HG02642 (cell line): ENCODE measurements around the gene KLK2.

Experiments used
- ATAC-seq: cut with Tn5 transposase; IDR thresholded peaks from one replicate; pipeline ENCODE4 v1.9.1; 2021; ENCODE audit warnings: mild to moderate bottlenecking; ENCODE audit not compliant: unreplicated experiment, poor library complexity

KLK2 gene

DNA sequence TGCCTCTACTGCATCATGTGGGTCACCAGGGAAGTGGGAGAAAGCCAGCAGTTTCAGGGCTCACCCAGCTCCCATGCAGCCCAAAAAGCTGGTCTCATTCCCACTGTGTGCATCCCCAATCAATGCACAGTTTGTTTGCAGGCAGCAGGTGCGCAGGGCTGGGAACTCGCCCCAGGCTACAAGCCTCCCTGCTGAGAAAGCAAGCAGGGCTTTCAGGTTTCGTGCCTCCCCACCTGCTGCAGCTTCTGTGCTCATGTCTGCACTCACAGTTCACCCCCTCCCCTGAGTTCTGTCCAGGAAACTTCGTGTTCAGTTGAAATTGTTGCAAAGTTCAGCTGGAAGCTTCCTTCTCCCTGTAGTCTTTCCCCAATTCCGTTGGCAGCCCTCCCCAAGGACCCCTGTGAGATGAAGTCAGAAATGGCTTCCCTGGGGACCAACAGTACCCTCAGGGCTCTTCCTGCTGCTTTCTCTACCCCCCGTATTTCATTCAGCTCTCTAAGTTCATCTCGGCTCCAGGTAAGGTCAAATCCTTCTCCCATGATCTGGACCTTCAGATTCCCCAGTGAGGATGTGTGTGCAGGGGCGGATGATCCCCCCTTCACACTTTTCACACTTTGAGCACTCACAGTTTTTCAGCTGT lies 28.8 kb upstream of the KLK2 start:
- ATAC-seq: no peak

DNA sequence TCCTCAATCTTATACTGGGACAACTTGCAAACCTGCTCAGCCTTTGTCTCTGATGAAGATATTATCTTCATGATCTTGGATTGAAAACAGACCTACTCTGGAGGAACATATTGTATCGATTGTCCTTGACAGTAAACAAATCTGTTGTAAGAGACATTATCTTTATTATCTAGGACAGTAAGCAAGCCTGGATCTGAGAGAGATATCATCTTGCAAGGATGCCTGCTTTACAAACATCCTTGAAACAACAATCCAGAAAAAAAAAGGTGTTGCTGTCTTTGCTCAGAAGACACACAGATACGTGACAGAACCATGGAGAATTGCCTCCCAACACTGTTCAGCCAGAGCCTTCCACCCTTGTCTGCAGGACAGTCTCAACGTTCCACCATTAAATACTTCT lies 22.5 kb upstream of the KLK2 start:
- no peak for ATAC-seq

DNA sequence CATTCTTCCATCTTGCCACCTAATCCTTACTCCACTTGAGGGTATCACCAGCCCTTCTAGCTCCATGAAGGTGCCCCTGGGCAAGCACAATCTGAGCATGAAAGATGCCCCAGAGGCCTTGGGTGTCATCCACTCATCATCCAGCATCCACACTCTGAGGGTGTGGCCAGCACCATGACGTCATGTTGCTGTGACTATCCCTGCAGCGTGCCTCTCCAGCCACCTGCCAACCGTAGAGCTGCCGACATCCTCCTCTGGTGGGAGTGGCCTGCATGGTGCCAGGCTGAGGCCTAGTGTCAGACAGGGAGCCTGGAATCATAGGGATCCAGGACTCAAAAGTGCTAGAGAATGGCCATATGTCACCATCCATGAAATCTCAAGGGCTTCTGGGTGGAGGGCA lies 21.6 kb upstream of the KLK2 start:
- no peak for ATAC-seq

DNA sequence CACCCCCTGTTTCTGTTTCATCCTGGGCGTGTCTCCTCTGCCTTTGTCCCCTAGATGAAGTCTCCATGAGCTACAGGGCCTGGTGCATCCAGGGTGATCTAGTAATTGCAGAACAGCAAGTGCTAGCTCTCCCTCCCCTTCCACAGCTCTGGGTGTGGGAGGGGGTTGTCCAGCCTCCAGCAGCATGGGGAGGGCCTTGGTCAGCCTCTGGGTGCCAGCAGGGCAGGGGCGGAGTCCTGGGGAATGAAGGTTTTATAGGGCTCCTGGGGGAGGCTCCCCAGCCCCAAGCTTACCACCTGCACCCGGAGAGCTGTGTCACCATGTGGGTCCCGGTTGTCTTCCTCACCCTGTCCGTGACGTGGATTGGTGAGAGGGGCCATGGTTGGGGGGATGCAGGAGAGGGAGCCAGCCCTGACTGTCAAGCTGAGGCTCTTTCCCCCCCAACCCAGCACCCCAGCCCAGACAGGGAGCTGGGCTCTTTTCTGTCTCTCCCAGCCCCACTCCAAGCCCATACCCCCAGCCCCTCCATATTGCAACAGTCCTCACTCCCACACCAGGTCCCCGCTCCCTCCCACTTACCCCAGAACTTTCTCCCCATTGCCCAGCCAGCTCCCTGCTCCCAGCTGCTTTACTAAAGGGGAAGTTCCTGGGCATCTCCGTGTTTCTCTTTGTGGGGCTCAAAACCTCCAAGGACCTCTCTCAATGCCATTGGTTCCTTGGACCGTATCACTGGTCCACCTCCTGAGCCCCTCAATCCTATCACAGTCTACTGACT lies 18.4 kb upstream of the KLK2 start, which contains the start of gene KLK3:
Gene KLK3, plus strand, starts transcription at position 280 of the 775 bp plus-strand sequence. Its CDS starts 41 bp downstream, at position 321.
- no peak for ATAC-seq

DNA sequence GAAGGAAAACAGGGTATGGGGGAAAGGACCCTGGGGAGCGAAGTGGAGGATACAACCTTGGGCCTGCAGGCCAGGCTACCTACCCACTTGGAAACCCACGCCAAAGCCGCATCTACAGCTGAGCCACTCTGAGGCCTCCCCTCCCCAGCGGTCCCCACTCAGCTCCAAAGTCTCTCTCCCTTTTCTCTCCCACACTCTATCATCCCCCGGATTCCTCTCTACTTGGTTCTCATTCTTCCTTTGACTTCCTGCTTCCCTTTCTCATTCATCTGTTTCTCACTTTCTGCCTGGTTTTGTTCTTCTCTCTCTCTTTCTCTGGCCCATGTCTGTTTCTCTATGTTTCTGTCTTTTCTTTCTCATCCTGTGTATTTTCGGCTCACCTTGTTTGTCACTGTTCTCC lies 15.9 kb upstream of the KLK2 start:
- ATAC-seq: no peak

DNA sequence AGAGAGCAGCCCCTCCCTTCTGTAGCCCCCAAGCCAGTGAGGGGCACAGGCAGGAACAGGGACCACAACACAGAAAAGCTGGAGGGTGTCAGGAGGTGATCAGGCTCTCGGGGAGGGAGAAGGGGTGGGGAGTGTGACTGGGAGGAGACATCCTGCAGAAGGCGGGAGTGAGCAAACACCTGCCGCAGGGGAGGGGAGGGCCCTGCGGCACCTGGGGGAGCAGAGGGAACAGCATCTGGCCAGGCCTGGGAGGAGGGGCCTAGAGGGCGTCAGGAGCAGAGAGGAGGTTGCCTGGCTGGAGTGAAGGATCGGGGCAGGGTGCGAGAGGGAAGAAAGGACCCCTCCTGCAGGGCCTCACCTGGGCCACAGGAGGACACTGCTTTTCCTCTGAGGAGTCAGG lies 14.4 kb upstream of the KLK2 start:
- ATAC-seq: no peak

DNA sequence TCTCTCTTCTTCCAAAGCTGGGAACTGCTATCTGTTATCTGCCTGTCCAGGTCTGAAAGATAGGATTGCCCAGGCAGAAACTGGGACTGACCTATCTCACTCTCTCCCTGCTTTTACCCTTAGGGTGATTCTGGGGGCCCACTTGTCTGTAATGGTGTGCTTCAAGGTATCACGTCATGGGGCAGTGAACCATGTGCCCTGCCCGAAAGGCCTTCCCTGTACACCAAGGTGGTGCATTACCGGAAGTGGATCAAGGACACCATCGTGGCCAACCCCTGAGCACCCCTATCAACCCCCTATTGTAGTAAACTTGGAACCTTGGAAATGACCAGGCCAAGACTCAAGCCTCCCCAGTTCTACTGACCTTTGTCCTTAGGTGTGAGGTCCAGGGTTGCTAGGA lies 13.4 kb upstream of the KLK2 start:
- no peak for ATAC-seq

DNA sequence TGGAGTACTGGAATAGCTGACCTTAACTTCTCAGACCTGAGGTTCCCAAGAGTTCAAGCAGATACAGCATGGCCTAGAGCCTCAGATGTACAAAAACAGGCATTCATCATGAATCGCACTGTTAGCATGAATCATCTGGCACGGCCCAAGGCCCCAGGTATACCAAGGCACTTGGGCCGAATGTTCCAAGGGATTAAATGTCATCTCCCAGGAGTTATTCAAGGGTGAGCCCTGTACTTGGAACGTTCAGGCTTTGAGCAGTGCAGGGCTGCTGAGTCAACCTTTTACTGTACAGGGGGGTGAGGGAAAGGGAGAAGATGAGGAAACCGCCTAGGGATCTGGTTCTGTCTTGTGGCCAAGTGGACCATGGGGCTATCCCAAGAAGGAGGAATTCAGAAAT lies 12.2 kb upstream of the KLK2 start:
- no peak for ATAC-seq

DNA sequence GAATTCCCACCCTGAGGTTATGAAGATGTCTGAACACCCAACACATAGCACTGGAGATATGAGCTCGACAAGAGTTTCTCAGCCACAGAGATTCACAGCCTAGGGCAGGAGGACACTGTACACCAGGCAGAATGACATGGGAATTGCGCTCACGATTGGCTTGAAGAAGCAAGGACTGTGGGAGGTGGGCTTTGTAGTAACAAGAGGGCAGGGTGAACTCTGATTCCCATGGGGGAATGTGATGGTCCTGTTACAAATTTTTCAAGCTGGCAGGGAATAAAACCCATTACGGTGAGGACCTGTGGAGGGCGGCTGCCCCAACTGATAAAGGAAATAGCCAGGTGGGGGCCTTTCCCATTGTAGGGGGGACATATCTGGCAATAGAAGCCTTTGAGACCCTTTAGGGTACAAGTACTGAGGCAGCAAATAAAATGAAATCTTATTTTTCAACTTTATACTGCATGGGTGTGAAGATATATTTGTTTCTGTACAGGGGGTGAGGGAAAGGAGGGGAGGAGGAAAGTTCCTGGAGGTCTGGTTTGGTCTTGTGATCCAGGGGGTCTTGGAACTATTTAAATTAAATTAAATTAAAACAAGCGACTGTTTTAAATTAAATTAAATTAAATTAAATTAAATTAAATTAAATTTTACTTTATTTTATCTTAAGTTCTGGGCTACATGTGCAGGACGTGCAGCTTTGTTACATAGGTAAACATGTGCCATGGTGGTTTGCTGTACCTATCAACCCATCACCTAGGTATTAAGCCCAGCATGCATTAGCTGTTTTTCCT lies 11.5 kb upstream of the KLK2 start:
- ATAC-seq: no peak

DNA sequence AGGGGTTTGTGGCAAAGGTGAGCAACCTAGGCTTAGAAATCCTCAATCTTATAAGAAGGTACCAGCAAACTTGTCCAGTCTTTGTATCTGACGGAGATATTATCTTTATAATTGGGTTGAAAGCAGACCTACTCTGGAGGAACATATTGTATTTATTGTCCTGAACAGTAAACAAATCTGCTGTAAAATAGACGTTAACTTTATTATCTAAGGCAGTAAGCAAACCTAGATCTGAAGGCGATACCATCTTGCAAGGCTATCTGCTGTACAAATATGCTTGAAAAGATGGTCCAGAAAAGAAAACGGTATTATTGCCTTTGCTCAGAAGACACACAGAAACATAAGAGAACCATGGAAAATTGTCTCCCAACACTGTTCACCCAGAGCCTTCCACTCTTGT lies 3.8 kb upstream of the KLK2 start:
- ATAC-seq: no peak

DNA sequence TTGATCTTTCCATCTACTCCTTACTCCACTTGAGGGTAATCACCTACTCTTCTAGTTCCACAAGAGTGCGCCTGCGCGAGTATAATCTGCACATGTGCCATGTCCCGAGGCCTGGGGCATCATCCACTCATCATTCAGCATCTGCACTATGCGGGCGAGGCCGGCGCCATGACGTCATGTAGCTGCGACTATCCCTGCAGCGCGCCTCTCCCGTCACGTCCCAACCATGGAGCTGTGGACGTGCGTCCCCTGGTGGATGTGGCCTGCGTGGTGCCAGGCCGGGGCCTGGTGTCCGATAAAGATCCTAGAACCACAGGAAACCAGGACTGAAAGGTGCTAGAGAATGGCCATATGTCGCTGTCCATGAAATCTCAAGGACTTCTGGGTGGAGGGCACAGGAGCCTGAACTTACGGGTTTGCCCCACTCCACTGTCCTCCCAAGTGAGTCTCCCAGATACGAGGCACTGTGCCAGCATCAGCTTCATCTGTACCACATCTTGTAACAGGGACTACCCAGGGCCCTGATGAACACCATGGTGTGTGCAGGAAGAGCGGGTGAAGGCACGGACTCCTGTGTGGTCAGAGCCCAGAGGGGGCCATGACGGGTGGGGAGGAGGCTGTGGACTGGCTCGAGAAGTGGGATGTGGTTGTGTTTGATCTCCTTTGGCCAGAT lies 2.7 kb upstream of the KLK2 start:
- ATAC-seq: no peak

DNA sequence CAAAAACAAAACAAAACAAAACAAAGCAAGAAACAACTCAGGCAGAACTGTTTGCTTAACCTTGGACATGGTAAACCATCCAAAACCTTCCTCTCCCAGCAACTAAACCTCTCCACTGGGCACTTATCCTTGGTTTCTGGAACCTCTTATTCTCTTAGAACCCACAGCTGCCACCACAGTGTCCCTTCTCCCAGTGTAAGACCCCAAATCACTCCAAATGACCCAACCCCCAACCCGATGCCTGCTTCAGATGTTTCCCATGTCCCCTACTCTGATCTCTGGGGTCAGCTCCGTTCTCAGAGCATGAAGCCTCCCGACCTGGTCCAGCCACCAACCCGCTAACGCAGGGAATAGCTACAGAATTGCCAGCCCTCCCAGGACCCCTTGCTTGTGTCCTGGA lies 972 bp downstream of the KLK2 start:
- ATAC-seq: no peak

DNA sequence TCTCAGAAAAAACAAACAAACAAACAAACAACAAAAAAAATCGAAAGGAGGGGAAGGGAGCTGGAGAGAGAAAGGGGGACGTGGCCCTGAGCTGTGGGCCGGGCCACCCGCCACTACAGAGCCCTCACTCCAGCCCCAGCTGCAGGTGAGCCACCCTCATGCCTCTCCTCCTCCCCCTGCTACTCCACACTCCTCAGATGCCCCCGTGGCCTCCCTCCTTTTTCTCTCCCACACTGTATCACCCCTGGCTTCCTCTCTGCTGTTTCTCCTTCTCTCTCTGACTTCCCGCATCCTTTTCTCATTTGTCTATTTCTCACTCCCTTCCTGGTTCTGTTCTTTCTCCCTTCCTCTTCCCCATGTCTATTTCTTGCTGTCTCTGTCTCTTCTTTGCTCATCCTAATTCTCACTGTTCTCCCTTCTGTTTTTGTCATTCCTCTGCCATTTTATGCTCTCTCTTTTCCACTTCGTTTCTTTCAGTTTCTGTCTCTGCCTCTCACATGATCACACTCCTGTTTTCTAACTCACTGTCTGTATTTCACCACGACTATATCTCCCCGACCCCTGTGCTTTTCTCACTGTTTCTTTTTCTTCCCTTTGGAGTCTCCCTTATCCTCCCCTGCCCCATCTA lies 2.7 kb downstream of the KLK2 start:
- ATAC-seq: no peak

DNA sequence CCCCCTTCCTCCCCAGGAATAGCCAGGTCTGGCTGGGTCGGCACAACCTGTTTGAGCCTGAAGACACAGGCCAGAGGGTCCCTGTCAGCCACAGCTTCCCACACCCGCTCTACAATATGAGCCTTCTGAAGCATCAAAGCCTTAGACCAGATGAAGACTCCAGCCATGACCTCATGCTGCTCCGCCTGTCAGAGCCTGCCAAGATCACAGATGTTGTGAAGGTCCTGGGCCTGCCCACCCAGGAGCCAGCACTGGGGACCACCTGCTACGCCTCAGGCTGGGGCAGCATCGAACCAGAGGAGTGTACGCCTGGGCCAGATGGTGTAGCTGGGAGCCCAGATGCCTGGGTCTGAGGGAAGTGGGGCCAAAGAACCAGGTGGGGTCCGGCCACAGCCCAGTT lies 3.2 kb downstream of the KLK2 start:
- no peak for ATAC-seq

DNA sequence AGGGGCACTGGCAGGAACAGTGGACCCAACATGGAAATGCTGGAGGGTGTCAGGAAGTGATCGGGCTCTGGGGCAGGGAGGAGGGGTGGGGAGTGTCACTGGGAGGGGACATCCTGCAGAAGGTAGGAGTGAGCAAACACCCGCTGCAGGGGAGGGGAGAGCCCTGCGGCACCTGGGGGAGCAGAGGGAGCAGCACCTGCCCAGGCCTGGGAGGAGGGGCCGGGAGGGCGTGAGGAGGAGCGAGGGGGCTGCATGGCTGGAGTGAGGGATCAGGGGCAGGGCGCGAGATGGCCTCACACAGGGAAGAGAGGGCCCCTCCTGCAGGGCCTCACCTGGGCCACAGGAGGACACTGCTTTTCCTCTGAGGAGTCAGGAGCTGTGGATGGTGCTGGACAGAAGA lies 4.1 kb downstream of the KLK2 start:
- ATAC-seq: no peak

DNA sequence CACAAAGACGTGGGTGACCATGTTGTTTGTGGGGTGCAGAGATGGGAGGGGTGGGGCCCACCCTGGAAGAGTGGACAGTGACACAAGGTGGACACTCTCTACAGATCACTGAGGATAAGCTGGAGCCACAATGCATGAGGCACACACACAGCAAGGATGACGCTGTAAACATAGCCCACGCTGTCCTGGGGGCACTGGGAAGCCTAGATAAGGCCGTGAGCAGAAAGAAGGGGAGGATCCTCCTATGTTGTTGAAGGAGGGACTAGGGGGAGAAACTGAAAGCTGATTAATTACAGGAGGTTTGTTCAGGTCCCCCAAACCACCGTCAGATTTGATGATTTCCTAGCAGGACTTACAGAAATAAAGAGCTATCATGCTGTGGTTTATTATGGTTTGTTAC lies 5.6 kb downstream of the KLK2 start:
- no peak for ATAC-seq

DNA sequence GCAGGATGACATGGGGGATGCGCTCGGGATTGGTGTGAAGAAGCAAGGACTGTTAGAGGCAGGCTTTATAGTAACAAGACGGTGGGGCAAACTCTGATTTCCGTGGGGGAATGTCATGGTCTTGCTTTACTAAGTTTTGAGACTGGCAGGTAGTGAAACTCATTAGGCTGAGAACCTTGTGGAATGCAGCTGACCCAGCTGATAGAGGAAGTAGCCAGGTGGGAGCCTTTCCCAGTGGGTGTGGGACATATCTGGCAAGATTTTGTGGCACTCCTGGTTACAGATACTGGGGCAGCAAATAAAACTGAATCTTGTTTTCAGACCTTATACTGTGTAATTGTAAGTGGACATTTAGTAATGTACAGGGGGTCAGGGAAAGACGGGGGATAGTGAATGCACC lies 7.0 kb downstream of the KLK2 start:
- ATAC-seq: no peak

DNA sequence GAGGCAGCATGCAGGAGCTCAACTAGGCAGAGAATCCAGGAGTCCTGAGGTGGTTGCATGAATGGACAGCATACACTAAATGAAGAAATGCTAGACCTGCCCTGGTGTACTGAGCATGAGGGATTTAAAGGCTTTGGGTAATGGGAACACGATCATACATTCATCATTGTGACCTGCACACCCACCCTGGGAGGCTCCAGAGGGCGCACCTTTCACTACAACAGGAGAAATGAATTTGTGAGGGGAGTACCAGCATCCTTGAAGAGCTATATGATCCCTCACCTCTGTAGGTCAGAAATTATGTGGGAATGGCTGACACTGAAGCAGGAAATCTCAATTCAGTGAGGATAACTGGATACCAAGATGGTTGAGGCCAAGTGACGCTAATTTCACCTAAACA lies 8.9 kb downstream of the KLK2 start:
- ATAC-seq: no peak

DNA sequence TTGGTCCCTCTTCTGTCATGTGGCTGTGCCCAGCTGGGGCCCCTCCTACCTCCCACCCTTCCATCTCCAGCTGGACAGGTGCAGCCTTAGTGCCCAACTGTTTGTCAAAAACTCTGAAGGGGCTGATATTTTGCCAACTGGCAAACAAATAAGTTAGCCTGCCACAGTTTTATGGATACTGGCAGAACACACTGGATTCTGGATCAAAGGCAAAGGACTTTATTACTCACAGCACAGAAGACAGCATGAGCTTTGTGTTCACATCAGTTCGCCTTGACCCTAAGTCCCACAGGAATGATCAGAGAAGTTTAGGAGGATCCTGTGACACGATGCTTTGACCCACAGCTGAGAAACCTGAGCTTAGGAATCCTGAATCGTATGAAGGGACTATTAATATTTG lies 16.4 kb downstream of the KLK2 start:
- no peak for ATAC-seq
